C4-2B (cell line): ENCODE data around the gene CCDC85B.

Experiments
- ZFX ChIP-seq: fragments of 450-650 bp; IDR thresholded peaks from 2 replicates; pipeline ENCODE4 v1.6.1; 2017
- TF ChIP-seq, protein P1 (sequence below): fragments of 450-650 bp; conservative IDR thresholded peaks from 2 replicates; pipeline ENCODE4 v1.5.1; 2017; ENCODE audit warnings: mild to moderate bottlenecking

DNA sequence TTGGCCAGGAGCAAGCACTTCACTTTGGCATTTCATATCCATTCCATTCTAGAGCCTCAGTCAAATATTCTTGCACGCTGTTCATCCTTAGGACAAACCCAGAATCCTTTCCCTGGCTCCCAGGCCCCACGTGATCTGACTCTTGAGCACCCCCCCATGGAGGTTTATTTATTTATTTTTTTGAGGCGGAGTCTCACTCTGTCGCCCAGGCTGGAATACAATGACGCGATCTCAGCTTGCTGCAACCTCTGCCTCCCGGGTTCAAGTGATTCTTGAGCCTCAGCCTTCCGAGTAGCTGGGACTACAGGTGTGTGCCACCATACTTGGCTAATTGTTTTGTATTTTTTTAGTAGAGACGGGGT is 42.1 kb downstream of the CCDC85B start:
- TF ChIP-seq, protein P1, sequence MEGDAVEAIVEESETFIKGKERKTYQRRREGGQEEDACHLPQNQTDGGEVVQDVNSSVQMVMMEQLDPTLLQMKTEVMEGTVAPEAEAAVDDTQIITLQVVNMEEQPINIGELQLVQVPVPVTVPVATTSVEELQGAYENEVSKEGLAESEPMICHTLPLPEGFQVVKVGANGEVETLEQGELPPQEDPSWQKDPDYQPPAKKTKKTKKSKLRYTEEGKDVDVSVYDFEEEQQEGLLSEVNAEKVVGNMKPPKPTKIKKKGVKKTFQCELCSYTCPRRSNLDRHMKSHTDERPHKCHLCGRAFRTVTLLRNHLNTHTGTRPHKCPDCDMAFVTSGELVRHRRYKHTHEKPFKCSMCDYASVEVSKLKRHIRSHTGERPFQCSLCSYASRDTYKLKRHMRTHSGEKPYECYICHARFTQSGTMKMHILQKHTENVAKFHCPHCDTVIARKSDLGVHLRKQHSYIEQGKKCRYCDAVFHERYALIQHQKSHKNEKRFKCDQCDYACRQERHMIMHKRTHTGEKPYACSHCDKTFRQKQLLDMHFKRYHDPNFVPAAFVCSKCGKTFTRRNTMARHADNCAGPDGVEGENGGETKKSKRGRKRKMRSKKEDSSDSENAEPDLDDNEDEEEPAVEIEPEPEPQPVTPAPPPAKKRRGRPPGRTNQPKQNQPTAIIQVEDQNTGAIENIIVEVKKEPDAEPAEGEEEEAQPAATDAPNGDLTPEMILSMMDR = no peak
- TF ChIP-seq ZFX = no peak
